Measurements from ENCODE around the gene ALKBH4.

GRCh38 chr7:102424787-102425218, 39.9 kb downstream of the ALKBH4 start:
- TF ChIP-seq CTCF (IDR thresholded peaks at IDR 0.05; ENCODE audit: poor library complexity, severe bottlenecking) (no peak), POLR2AphosphoS5 (IDR thresholded peaks at IDR 0.05) (no peak), MXI1 (conservative IDR thresholded peaks at IDR 0.05; ENCODE audit: poor library complexity, severe bottlenecking) (no peak), EZH2 (IDR thresholded peaks at IDR 0.05; ENCODE audit: borderline replicate concordance, insufficient read depth, low read length, poor library complexity, severe bottlenecking) (no peak), RAD21 (conservative IDR thresholded peaks at IDR 0.05) (no peak), REST (IDR thresholded peaks at IDR 0.05; ENCODE audit: borderline replicate concordance) (no peak), EP300 (conservative IDR thresholded peaks at IDR 0.05; ENCODE audit: poor library complexity, severe bottlenecking) (no peak)
